Naive thymus-derived CD4-positive, alpha-beta T cell (primary cell): Measurements from ENCODE around the gene SERTAD2. TPM values are rescaled to one million over a fixed set of nuclear protein-coding genes. Genes with fewer than 3 reads are reported as not detected.

Experiments used
- ATAC-seq: fragments of 150-1000 bp; cut with Tn5 transposase; 2 replicates; pipeline ENCODE4 v1.10.0; 2021; ENCODE audit warnings: mild to moderate bottlenecking, moderate library complexity
- CTCF ChIA-PET: fragments of 350-600 bp; sonication (Branson Sonifier 250); formaldehyde crosslinking; loops from one replicate; lab custom pipeline; 2021; ENCODE audit warnings: antibody characterized with exemption; lab: Charles Lee
- POLR2A ChIA-PET: fragments of 350-600 bp; sonication (Branson Sonifier 250); formaldehyde crosslinking; loops from one replicate; lab custom pipeline; 2021; ENCODE audit warnings: antibody characterized with exemption, inconsistent platforms; lab: Charles Lee
- DNase-seq, 9 donors: peaks; one replicate each; pipeline versions ENCODE4 v3.0.0 to v3.0.0-alpha.2; 2020 to 2022; ENCODE audit warnings: mixed read lengths in 1 of 9
- H3K27ac ChIP-seq: one replicate; pipeline ENCODE4 v1.7.0; 2013; ENCODE audit warnings: mild to moderate bottlenecking, low read depth, low read length, moderate library complexity
- H3K27me3 ChIP-seq, 2 donors: one replicate each; pipeline ENCODE4 v1.7.0; 2013; ENCODE audit warnings: low read length in 2 of 2, mild to moderate bottlenecking in 2 of 2, moderate library complexity in 2 of 2; ENCODE audit not compliant: control insufficient read depth in 2 of 2, insufficient read depth in 2 of 2
- H3K36me3 ChIP-seq, 3 experiments: 1 replicate in 2 of 3; 2 replicates in 1 of 3; pipeline ENCODE4 v1.7.0; 2013; ENCODE audit warnings: low read length in 3 of 3, mild to moderate bottlenecking in 3 of 3, moderate library complexity in 1 of 3; ENCODE audit not compliant: insufficient read depth in 3 of 3, control insufficient read depth in 2 of 3
- H3K4me1 ChIP-seq, 2 donors: one replicate each; pipeline ENCODE4 v1.7.0; 2013; ENCODE audit warnings: low read length in 2 of 2, mild to moderate bottlenecking in 2 of 2, moderate library complexity in 1 of 2; ENCODE audit not compliant: control insufficient read depth in 2 of 2, insufficient read depth in 2 of 2
- H3K4me3 ChIP-seq: 2 replicates; pipeline ENCODE4 v1.7.0; 2013; ENCODE audit warnings: mild to moderate bottlenecking, low read length
- H3K9me3 ChIP-seq, 3 experiments: 1 replicate in 2 of 3; 2 replicates in 1 of 3; pipeline ENCODE4 v1.7.0; 2013; ENCODE audit warnings: low read length in 3 of 3; ENCODE audit not compliant: control insufficient read depth in 2 of 3
- H3K27ac Mint-ChIP-seq, 9 donors: one replicate each; pipeline ENCODE4 v1.8.0; 2020 to 2022; ENCODE audit warnings: mixed read lengths in 9 of 9, mild to moderate bottlenecking in 8 of 9, moderate library complexity in 5 of 9, inconsistent platforms in 2 of 9
- H3K27me3 Mint-ChIP-seq, 5 donors: one replicate each; pipeline ENCODE4 v1.8.0; 2021 to 2022; ENCODE audit warnings: mixed read lengths in 5 of 5, mild to moderate bottlenecking in 1 of 5
- H3K36me3 Mint-ChIP-seq, 5 donors: one replicate each; pipeline ENCODE4 v1.8.0; 2020 to 2022; ENCODE audit warnings: mixed read lengths in 5 of 5, mild to moderate bottlenecking in 3 of 5, inconsistent platforms in 1 of 5
- H3K4me1 Mint-ChIP-seq, 7 donors: one replicate each; pipeline ENCODE4 v1.8.0; 2020 to 2022; ENCODE audit warnings: mixed read lengths in 7 of 7, mild to moderate bottlenecking in 3 of 7, inconsistent platforms in 1 of 7
- H3K4me3 Mint-ChIP-seq, 10 donors: one replicate each; pipeline ENCODE4 v1.8.0; 2020 to 2022; ENCODE audit warnings: mild to moderate bottlenecking in 10 of 10, mixed read lengths in 10 of 10, moderate library complexity in 6 of 10, inconsistent platforms in 2 of 10
- H3K9me3 Mint-ChIP-seq, 11 donors: one replicate each; pipeline ENCODE4 v1.8.0; 2020 to 2022; ENCODE audit warnings: mixed read lengths in 11 of 11, mild to moderate bottlenecking in 4 of 11, inconsistent platforms in 1 of 11, moderate library complexity in 1 of 11
- intact Hi-C, 2 donors: fragments of 100-400 bp; cut with micrococcal nuclease; formaldehyde crosslinking; loops; one replicate each; pipeline ENCODE4 v1.15.1; 2023
- polyA plus RNA-seq, 2 donors: library from polyadenylated mRNA; unstranded; fragments of 300-500 nt; fragmentation: Illumina TruSeq; gene quantifications; one replicate each; pipeline ENCODE4 v1.2.3, GENCODE V29; 2021
- total RNA-seq, 6 experiments: library from RNA in 5 of 6; stranded (reverse) in 5 of 6; gene quantifications; 1 replicate in 5 of 6; 2 replicates in 1 of 6; pipeline ENCODE4 v1.2.3 and lab custom pipeline; 2021 to 2026

SERTAD2 gene
- total and polyA plus RNA-seq, 7 experiments from 2014 or later = 5.2 to 43.8 (median 35.0) TPM

DNA sequence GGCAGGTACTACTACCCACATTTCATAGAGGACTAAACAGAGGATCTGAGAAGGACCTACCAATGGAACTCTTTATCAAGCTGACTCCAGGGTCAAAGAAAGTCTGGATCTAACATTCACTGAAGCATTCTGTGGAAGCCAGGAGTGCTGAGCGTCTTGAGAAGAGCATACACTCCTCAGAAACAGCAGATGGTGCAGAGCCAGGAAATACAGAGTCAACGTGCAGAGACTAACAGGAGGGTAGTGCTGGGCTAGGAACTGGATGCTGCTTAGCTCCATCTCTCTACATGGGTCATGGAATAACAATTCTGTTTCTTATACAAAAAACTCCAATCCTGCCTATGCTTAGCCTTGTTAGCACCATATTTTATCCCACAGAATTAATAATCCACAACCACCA, 5.5 kb upstream of the SERTAD2 start:
- POLR2A ChIA-PET = interaction anchor here (1.2 to 18.3 kb wide), 6 partner anchors 5 to 164 kb away, joined by 4 to 433 read pairs (median 105); no protein-coding TSS in a partner anchor
- Histone ChIP-seq H3K4me3 (no peak overlapping the region), H3K4me1 (peaks cover 0 to 40% of the 10 kb centered on the region in 2 donors), H3K9me3 (no peaks in the 10 kb centered on the region), H3K27me3 (no peaks in the 10 kb centered on the region), H3K36me3 (no peaks in the 10 kb centered on the region), H3K27ac (no peak overlapping the region)
- CTCF ChIA-PET = interaction anchor here (0.5 to 3.2 kb wide), 4 partner anchors 8 to 92 kb away, joined by 3 to 11 read pairs (median 4); no protein-coding TSS in a partner anchor
- no peaks in the 10 kb centered on the region for H3K9me3 Mint-ChIP-seq
- H3K27me3 Mint-ChIP-seq = no peaks in the 10 kb centered on the region
- H3K27ac Mint-ChIP-seq = peak overlapping the region; percentile 16 to 92 (median 82)
- H3K36me3 Mint-ChIP-seq = peaks cover 0 to 13% (median 4%) of the 10 kb centered on the region in 5 donors
- intact Hi-C loops = loop anchor here (1.0 to 10.0 kb wide), 3 partner anchors 8 to 514 kb away; partner anchors contain the start of gene PELI1 (in 1 of the 2)
- H3K4me3 Mint-ChIP-seq = peak overlapping the region in 8 of 10 donors; percentile 37 to 71 (median 58)
- DNase-seq = no peak
- no peak for ATAC-seq
- peaks cover 45 to 96% (median 85%) of the 10 kb centered on the region in 7 donors for H3K4me1 Mint-ChIP-seq

DNA sequence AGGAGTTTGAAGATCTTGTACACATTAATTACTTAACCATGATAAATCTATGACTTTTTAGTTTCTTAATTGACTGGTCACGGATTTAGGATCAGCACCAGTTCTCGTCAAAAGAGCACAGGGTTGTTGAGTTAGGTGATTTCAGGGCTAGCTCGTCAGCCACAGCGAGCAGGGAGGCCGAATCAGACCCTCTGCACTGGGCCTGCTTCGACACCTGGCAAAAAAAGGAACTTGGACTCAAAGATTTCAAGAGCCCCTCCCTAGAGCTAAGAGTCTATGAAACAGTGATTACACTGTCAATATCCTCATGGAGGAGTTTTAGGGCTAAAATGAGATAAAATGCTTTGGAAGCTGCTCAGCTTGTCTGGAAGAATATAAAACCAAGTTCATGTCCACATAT, 4.6 kb upstream of the SERTAD2 start:
- H3K36me3 Mint-ChIP-seq = peaks cover 0 to 11% (median 0%) of the 10 kb centered on the region in 5 donors
- Histone ChIP-seq H3K27ac (no peak overlapping the region), H3K4me1 (peaks cover 0 to 34% of the 10 kb centered on the region in 2 donors), H3K4me3 (no peak overlapping the region), H3K9me3 (no peaks in the 10 kb centered on the region), H3K36me3 (peaks cover 0 to 3% (median 0%) of the 10 kb centered on the region in 3 experiments), H3K27me3 (no peaks in the 10 kb centered on the region)
- ChIA-PET CTCF (interaction anchor here (0.9 to 8.0 kb wide), 5 partner anchors 9 to 91 kb away, joined by 3 to 87 read pairs (median 5); no protein-coding TSS in a partner anchor), POLR2A (interaction anchor here (0.8 to 18.3 kb wide), 8 partner anchors 6 to 165 kb away, joined by 3 to 433 read pairs (median 6); no protein-coding TSS in a partner anchor)
- H3K9me3 Mint-ChIP-seq = no peaks in the 10 kb centered on the region
- intact Hi-C loops = loop anchor here (5.0 to 10.0 kb wide), 2 partner anchors 54 to 513 kb away; partner anchors contain the start of gene PELI1 (in 1 of the 2)
- H3K27me3 Mint-ChIP-seq = no peaks in the 10 kb centered on the region
- DNase-seq (no peak), ATAC-seq (no peak)
- H3K27ac Mint-ChIP-seq = peak overlapping the region in 8 of 9 donors; percentile 75 to 97 (median 88)
- peak overlapping the region in 8 of 10 donors; percentile 26 to 69 (median 50) for H3K4me3 Mint-ChIP-seq
- H3K4me1 Mint-ChIP-seq = peaks cover 41 to 87% (median 77%) of the 10 kb centered on the region in 7 donors

- Mint-ChIP-seq H3K36me3 (peaks cover 0 to 10% (median 1%) of the 10 kb centered on the region in 5 donors), H3K27ac (peak overlapping the region in 8 of 9 donors; percentile 75 to 97 (median 88)), H3K27me3 (no peaks in the 10 kb centered on the region), H3K9me3 (no peaks in the 10 kb centered on the region), H3K4me3 (peak overlapping the region in 7 of 10 donors; percentile 33 to 69 (median 55)), H3K4me1 (peaks cover 40 to 82% (median 74%) of the 10 kb centered on the region in 7 donors)
- H3K4me3 ChIP-seq = no peak overlapping the region
- H3K36me3 ChIP-seq = peaks cover 0 to 4% (median 0%) of the 10 kb centered on the region in 3 experiments
- H3K4me1 ChIP-seq = peaks cover 3 to 34% of the 10 kb centered on the region in 2 donors
- no peak for DNase-seq
- no peaks in the 10 kb centered on the region for H3K27me3 ChIP-seq
- peak overlapping the region; percentile 36 for H3K27ac ChIP-seq
- ATAC-seq = no peak
- H3K9me3 ChIP-seq = no peaks in the 10 kb centered on the region
- intact Hi-C loops = loop anchor here (1.0 to 10.0 kb wide), 3 partner anchors 8 to 513 kb away; partner anchors contain the start of gene PELI1 (in 1 of the 2)
- CTCF ChIA-PET = interaction anchor here (0.9 to 8.0 kb wide), 5 partner anchors 8 to 92 kb away, joined by 3 to 87 read pairs (median 5); no protein-coding TSS in a partner anchor
- POLR2A ChIA-PET = interaction anchor here (0.9 to 18.3 kb wide), 7 partner anchors 7 to 162 kb away, joined by 3 to 433 read pairs (median 6); no protein-coding TSS in a partner anchor
Measured at GRCh38 chr2:64657411-64657810, 3.7 kb upstream of the SERTAD2 start.

- H3K4me1 ChIP-seq = peaks cover 8 to 29% of the 10 kb centered on the region in 2 donors
- ChIA-PET CTCF (interaction anchor here (1.1 to 8.4 kb wide), 8 partner anchors 8 to 159 kb away, joined by 3 to 87 read pairs (median 8); no protein-coding TSS in a partner anchor), POLR2A (interaction anchor here (3.9 to 18.3 kb wide), 7 partner anchors 8 to 164 kb away, joined by 28 to 433 read pairs (median 48); no protein-coding TSS in a partner anchor)
- peak overlapping the region in 8 of 9 donors; percentile 75 to 97 (median 89) for H3K27ac Mint-ChIP-seq
- intact Hi-C loops = loop anchor here (5.0 to 10.0 kb wide), 2 partner anchors 56 to 512 kb away; partner anchors contain the start of gene PELI1 (in 1 of the 2)
- H3K4me3 Mint-ChIP-seq = peak overlapping the region in 3 of 10 donors; percentile 4 to 99 (median 69)
- H3K27me3 Mint-ChIP-seq = no peaks in the 10 kb centered on the region
- H3K4me3 ChIP-seq = no peak overlapping the region
- no peaks in the 10 kb centered on the region for H3K9me3 Mint-ChIP-seq
- DNase-seq = no peak
- H3K4me1 Mint-ChIP-seq = peaks cover 42 to 82% (median 74%) of the 10 kb centered on the region in 7 donors
- no peaks in the 10 kb centered on the region for H3K9me3 ChIP-seq
- no peak for ATAC-seq
- no peaks in the 10 kb centered on the region for H3K27me3 ChIP-seq
- peaks cover 0 to 4% (median 0%) of the 10 kb centered on the region in 3 experiments for H3K36me3 ChIP-seq
- H3K27ac ChIP-seq = peak overlapping the region; percentile 35
- H3K36me3 Mint-ChIP-seq = peaks cover 0 to 9% (median 0%) of the 10 kb centered on the region in 5 donors
Measured at GRCh38 chr2:64656379-64656778, 2.7 kb upstream of the SERTAD2 start.

- POLR2A ChIA-PET = interaction anchor here (3.9 to 18.3 kb wide), 9 partner anchors 9 to 175 kb away, joined by 27 to 433 read pairs (median 48); no protein-coding TSS in a partner anchor
- DNase-seq (no peak), ATAC-seq (no peak)
- Mint-ChIP-seq H3K9me3 (no peaks in the 10 kb centered on the region), H3K4me3 (peak overlapping the region in 9 of 10 donors; percentile 84 to 99 (median 92)), H3K4me1 (peaks cover 42 to 84% (median 78%) of the 10 kb centered on the region in 7 donors), H3K36me3 (peaks cover 0 to 9% (median 0%) of the 10 kb centered on the region in 5 donors), H3K27me3 (no peaks in the 10 kb centered on the region), H3K27ac (peak overlapping the region; percentile 56 to 97 (median 91))
- CTCF ChIA-PET = interaction anchor here (0.6 to 8.4 kb wide), 10 partner anchors 8 to 325 kb away, joined by 3 to 87 read pairs (median 6); no protein-coding TSS in a partner anchor
- Histone ChIP-seq H3K36me3 (peaks cover 0 to 4% (median 0%) of the 10 kb centered on the region in 3 experiments), H3K27me3 (no peaks in the 10 kb centered on the region), H3K9me3 (no peaks in the 10 kb centered on the region), H3K4me3 (no peak overlapping the region), H3K27ac (peak overlapping the region; percentile 85), H3K4me1 (peaks cover 8 to 34% of the 10 kb centered on the region in 2 donors)
- intact Hi-C loops = loop anchor here (2.0 to 10.0 kb wide), 3 partner anchors 23 to 511 kb away; partner anchors contain the start of gene PELI1 (in 1 of the 2)
Measured at GRCh38 chr2:64655873-64656272, 2.2 kb upstream of the SERTAD2 start.
